Activated CD4-positive, alpha-beta T cell treated with anti-CD3 and anti-CD28 coated beads, Interleukin-2, amount 50 U/mL, for 4 hours (primary cell): ENCODE data around the gene ELSPBP1.
"Not testable (repeated sequence)": the region's sequence is repeated elsewhere in the genome, so short reads cannot be mapped to it uniquely, and the experiment has no call there.

Experiments used
- DNase-seq, 2 experiments: peaks; one replicate each; pipeline ENCODE4 v3.0.0-alpha.2; 2020

The ELSPBP1 gene

GRCh38 chr19:48043675-48044258 is 49.3 kb downstream of the ELSPBP1 start, which contains the start of gene CABP5:
TSS of gene CABP5 (minus strand) at chr19:48044079. CDS start at chr19:48043922, 157 bp downstream.
- DNase-seq = no peak

DNA sequence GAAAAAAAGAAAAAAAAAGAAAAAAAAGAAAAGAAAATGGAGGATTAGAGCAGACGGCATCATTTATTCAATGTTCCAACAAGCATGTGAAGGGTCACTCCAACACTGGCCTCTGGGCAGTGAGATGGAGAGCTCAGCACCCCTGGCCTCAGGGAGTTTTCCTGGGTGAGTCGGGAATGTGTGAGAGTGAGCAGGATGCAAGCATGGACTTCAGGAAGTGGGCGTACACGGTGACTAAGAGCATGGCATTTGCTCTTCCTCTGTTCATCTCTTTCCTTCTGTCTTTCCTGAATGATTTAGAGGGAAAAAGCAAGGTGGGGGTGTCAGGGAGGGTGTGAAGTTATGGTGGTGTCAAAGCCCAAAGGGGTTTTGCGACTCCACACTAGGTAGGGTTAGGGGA is 50.1 kb downstream of the ELSPBP1 start:
- DNase-seq = no peak

GRCh38 chr19:48051335-48052033 is 57.1 kb downstream of the ELSPBP1 start:
- no peak for DNase-seq

GRCh38 chr19:48053076-48053475 is 58.6 kb downstream of the ELSPBP1 start:
- no peak for DNase-seq

GRCh38 chr19:48053856-48054255 is 59.4 kb downstream of the ELSPBP1 start:
- DNase-seq = no peak

- no peak for DNase-seq
Measured at GRCh38 chr19:48059331-48059730, 64.9 kb downstream of the ELSPBP1 start.

GRCh38 chr19:48060381-48060780 is 65.9 kb downstream of the ELSPBP1 start:
- no peak for DNase-seq

DNA sequence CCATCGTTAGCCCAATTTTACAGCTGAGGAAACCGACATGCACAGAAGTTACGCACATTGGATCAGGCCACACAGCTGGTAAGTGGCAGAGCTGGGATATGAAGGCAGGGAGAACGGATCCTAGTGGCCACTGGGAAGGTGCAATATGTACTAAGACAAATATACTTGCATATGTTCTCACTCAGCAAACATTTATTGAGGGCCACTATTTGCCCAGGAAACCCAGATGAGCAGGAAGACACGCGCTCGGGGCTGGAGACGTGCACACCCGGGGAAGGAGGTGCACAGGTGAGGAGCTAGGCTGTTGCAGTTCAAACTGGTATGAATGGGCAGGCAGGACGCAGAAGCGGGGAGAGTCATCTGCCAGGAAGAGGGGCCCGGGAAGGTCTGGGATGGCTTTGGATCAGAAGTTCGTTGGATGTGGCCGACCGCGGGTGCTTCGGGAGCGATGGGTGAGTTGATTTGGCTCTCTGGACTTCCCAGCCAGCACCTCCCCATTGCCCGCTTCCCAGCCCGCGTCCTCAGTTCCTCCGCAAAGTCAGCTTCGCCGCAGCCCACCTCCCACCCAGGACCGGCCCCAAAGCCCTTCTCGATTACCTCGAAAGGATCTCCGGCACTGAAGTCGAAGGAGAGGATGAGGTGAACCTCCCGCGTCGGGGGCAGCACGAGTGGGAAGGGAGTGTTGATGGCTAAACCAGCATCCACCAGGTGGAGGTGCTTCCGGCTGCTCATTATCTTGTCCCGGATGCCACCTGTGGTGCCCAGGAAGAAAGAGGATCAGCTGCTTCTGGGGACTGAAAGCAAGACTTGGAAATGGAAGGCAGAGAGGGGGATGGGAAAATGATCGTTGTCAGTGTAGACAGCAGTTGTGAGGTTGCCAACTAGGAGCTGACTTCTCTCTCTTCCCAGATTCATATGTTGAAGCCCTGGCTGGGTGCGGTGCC is 67.2 kb downstream of the ELSPBP1 start:
- DNase-seq = no peak

GRCh38 chr19:48064509-48064908 is 70.1 kb downstream of the ELSPBP1 start:
- no peak for DNase-seq

DNA sequence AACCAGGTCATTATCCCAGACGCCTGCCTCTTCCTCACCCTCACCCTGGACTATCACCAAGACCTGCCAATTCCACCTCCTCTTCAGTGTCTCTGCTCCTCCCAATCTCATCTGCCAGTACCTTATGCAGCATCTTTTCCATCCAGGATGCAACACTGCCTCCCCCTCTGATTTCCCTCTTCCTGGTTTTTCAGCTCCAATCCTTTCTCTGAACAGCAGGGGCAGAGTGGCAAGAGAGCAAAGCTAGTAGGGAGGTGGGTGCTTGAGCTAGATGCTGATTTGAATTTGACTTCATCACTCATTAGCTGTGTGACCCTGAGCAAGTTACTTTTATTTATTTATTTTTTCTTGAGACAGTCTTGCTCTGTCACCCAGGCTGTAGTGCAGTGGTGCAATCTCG is 75.0 kb downstream of the ELSPBP1 start:
- no peak for DNase-seq

DNA sequence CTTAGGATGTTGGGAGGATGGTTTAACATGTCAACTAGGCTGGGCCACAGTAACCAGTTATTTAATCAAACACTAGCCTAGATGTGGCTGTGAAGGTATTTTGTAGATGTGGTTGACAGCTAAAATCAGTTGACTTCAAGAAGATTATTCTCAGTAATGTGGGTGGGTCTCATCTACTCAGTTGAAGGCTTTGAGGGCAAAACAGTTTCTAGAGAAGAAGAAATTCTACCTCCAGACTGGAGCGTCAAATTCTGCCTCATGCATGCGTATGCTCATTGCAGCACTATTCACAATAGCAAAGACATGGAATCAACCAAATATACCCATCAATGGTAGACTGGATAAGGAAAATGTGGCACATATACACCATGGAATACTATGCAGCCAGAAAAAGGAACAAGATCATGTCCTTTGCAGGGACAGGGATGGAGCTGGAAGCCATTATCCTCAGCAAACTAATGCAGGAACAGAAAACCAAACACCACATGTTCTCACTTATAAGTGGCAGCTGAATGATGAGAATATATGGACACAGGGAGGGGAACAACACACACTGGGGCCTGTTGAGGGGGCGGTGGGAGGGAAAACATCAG is 75.8 kb downstream of the ELSPBP1 start:
- DNase-seq = not testable (repeated sequence)
